T-cell (primary cell): ENCODE measurements around the gene IDI2. TPM values are rescaled to one million over a fixed set of nuclear protein-coding genes. Genes with fewer than 3 reads are reported as not detected.
"Not testable (repeated sequence)": the region's sequence is repeated elsewhere in the genome, so short reads cannot be mapped to it uniquely, and the experiment has no call there.

Experiments
- ATAC-seq, 4 experiments: fragments of 200-7000 bp in 3 of 4; fragments of 150-1000 bp in 1 of 4; cut with Tn5 transposase; replicated peaks in 1 of 4; 1 replicate in 3 of 4; 2 replicates in 1 of 4; pipeline ENCODE4 v1.10.0; 2021; ENCODE audit warnings: moderate library complexity in 3 of 4, mild to moderate bottlenecking in 2 of 4, moderate number of reproducible peaks in 1 of 4
- CTCF ChIA-PET, 2 donors: fragments of 300-600 bp; sonication (Branson Sonifier 250); formaldehyde crosslinking; loops; one replicate each; lab custom pipeline; 2022; ENCODE audit warnings: antibody characterized with exemption in 2 of 2; lab: Charles Lee
- POLR2A ChIA-PET, 2 donors: fragments of 300-600 bp; sonication (Branson Sonifier 250); formaldehyde crosslinking; loops; one replicate each; lab custom pipeline; 2022; ENCODE audit warnings: antibody characterized with exemption in 2 of 2; lab: Charles Lee
- DNase-seq, 35 experiments: peaks; one replicate each; pipeline versions ENCODE4 v3.0.0 to v3.0.0-alpha.2; 2013 to 2023
- H3K27ac ChIP-seq: one replicate; pipeline ENCODE4 v1.5.1; 2013; ENCODE audit warnings: low read length
- H3K27me3 ChIP-seq, 2 experiments: replicated peaks in 1 of 2; 1 replicate in 1 of 2; 2 replicates in 1 of 2; pipeline versions ENCODE4 v1.6.1 to v1.7.0; 2013; ENCODE audit warnings: low read length in 1 of 2, mixed read lengths in 1 of 2; ENCODE audit not compliant: control insufficient read depth in 2 of 2, insufficient read depth in 2 of 2; ENCODE audit errors: extremely low read depth in 1 of 2
- H3K36me3 ChIP-seq, 2 donors: 1 replicate in 1 of 2; 2 replicates in 1 of 2; pipeline versions ENCODE4 v1.6.1 to v1.7.0; 2013; ENCODE audit warnings: low read length in 1 of 2; ENCODE audit not compliant: control insufficient read depth in 2 of 2, insufficient read depth in 1 of 2; ENCODE audit errors: extremely low read depth in 1 of 2
- H3K4me1 ChIP-seq, 2 experiments: 1 replicate in 1 of 2; 2 replicates in 1 of 2; pipeline versions ENCODE4 v1.6.1 to v1.7.0; 2013; ENCODE audit warnings: low read length in 2 of 2, mixed read lengths in 1 of 2; ENCODE audit not compliant: insufficient read depth in 2 of 2, control insufficient read depth in 1 of 2; ENCODE audit errors: extremely low read depth in 1 of 2
- H3K4me3 ChIP-seq, 2 donors: 1 replicate in 1 of 2; 2 replicates in 1 of 2; pipeline versions ENCODE4 v1.5.1 to v1.7.0; 2013; ENCODE audit warnings: mild to moderate bottlenecking in 2 of 2, low read length in 1 of 2, moderate library complexity in 1 of 2; ENCODE audit not compliant: control insufficient read depth in 1 of 2; ENCODE audit errors: extremely low read depth in 1 of 2
- H3K9me3 ChIP-seq: 2 replicates; pipeline ENCODE4 v1.7.0; 2013
- H3K27ac Mint-ChIP-seq, 2 donors: one replicate each; pipeline ENCODE4 v1.8.0; 2020 to 2021; ENCODE audit warnings: mild to moderate bottlenecking in 2 of 2, mixed read lengths in 2 of 2
- H3K27me3 Mint-ChIP-seq, 2 donors: one replicate each; pipeline ENCODE4 v1.8.0; 2021 to 2022; ENCODE audit warnings: mixed read lengths in 2 of 2
- H3K36me3 Mint-ChIP-seq: one replicate; pipeline ENCODE4 v1.8.0; 2021; ENCODE audit warnings: mixed read lengths
- H3K4me1 Mint-ChIP-seq, 3 donors: one replicate each; pipeline ENCODE4 v1.8.0; 2020 to 2022; ENCODE audit warnings: mixed read lengths in 3 of 3, mild to moderate bottlenecking in 1 of 3
- H3K4me3 Mint-ChIP-seq, 3 donors: one replicate each; pipeline ENCODE4 v1.8.0; 2020 to 2022; ENCODE audit warnings: mild to moderate bottlenecking in 3 of 3, mixed read lengths in 3 of 3, moderate library complexity in 3 of 3
- H3K9me3 Mint-ChIP-seq, 3 donors: one replicate each; pipeline ENCODE4 v1.8.0; 2020 to 2022; ENCODE audit warnings: mixed read lengths in 3 of 3
- WGBS: methylation state at CpG from one replicate; pipeline ENCODE4 v1.1.5; 2013; ENCODE audit warnings: missing lambda C conversion rate; ENCODE audit not compliant: insufficient coverage; 5-methylcytosine and 5-hydroxymethylcytosine counted together
- total RNA-seq, 35 experiments: library from RNA in 6 of 35; stranded (reverse) in 6 of 35; fragments of 120-200 nt in 1 of 35; gene quantifications; one replicate each; pipeline versions ENCODE4 v1.2.1 to v1.2.4 and lab custom pipeline; 2013 to 2026

The IDI2 gene
- total RNA-seq, 5 donors from 2014 or later (not counting 1 experiment from before 2014, with no cell fraction given) = not detected

GRCh38 chr10:1066734-1067133 is 41.1 kb upstream of the IDI2 start:
- POLR2A ChIA-PET, H3K27me3 ChIP-seq, H3K9me3 ChIP-seq, H3K36me3 Mint-ChIP-seq, H3K9me3 Mint-ChIP-seq, DNase-seq, H3K4me3 Mint-ChIP-seq, H3K27me3 Mint-ChIP-seq, H3K4me3 ChIP-seq, ATAC-seq, H3K36me3 ChIP-seq, CTCF ChIA-PET, H3K27ac ChIP-seq: not testable (repeated sequence)
- Mint-ChIP-seq H3K4me1 (peaks cover 71 to 90% (median 78%) of the 10 kb centered on the region in 3 donors), H3K27ac (peak overlapping the region; percentile 36 to 74)
- WGBS = 100% methylated on average over 1 of the region's 8 CpGs
- peaks cover 29 to 37% of the 10 kb centered on the region in 2 experiments for H3K4me1 ChIP-seq

GRCh38 chr10:1064964-1065247 is 39.2 kb upstream of the IDI2 start:
- Mint-ChIP-seq H3K4me1 (peaks cover 85 to 96% (median 88%) of the 10 kb centered on the region in 3 donors), H3K27me3 (no peaks in the 10 kb centered on the region), H3K27ac (peak overlapping the region; percentile 84 to 92), H3K36me3 (no peaks in the 10 kb centered on the region), H3K9me3 (no peaks in the 10 kb centered on the region), H3K4me3 (no peak overlapping the region)
- POLR2A ChIA-PET = no interaction called here
- Histone ChIP-seq H3K4me3 (no peak overlapping the region), H3K36me3 (peaks cover 0 to under 1% of the 10 kb centered on the region in 2 donors), H3K9me3 (no peaks in the 10 kb centered on the region), H3K4me1 (peaks cover 46 to 50% of the 10 kb centered on the region in 2 experiments), H3K27ac (peak overlapping the region; percentile 71), H3K27me3 (no peaks in the 10 kb centered on the region)
- ATAC-seq (no peak), DNase-seq (no peak)
- WGBS = 96% methylated on average over 3 of the region's 4 CpGs
- CTCF ChIA-PET = interaction anchor here in 1 of 2 donors (0.9 kb wide), 1 partner anchor 15 kb away, joined by 3 read pairs; no protein-coding TSS in a partner anchor

GRCh38 chr10:1063232-1063865 is 37.7 kb upstream of the IDI2 start:
- POLR2A ChIA-PET = interaction anchor here in 1 of 2 donors (0.7 to 1.3 kb wide), 2 partner anchors 15 to 19 kb away, joined by 3 to 4 read pairs; partner anchors contain the start of gene IDI1
- peaks cover 84 to 94% (median 91%) of the 10 kb centered on the region in 3 donors for H3K4me1 Mint-ChIP-seq
- H3K36me3 ChIP-seq = peaks cover 0 to 5% of the 10 kb centered on the region in 2 donors
- H3K9me3 Mint-ChIP-seq = no peaks in the 10 kb centered on the region
- CTCF ChIA-PET = interaction anchor here (0.7 to 1.2 kb wide), 4 partner anchors 11 to 46 kb away, joined by 3 to 7 read pairs (median 5); no protein-coding TSS in a partner anchor
- WGBS = no CpG with 5 or more reads among the region's 7 CpGs
- H3K36me3 Mint-ChIP-seq = no peaks in the 10 kb centered on the region
- H3K27ac Mint-ChIP-seq = peak overlapping the region; percentile 88 to 92
- H3K4me3 ChIP-seq = peak overlapping the region; percentile 6 to 38
- DNase-seq (peak in 22 of 35 experiments; percentile 15 to 57 (median 30)), ATAC-seq (peak; percentile 92 to 97 (median 95))
- H3K9me3 ChIP-seq = no peaks in the 10 kb centered on the region
- H3K27me3 ChIP-seq = no peaks in the 10 kb centered on the region
- H3K27ac ChIP-seq = peak overlapping the region; percentile 71
- H3K4me3 Mint-ChIP-seq = peak overlapping the region; percentile 25 to 76 (median 63)
- H3K27me3 Mint-ChIP-seq = no peaks in the 10 kb centered on the region
- H3K4me1 ChIP-seq = peaks cover 44 to 55% of the 10 kb centered on the region in 2 experiments

GRCh38 chr10:1061930-1062774 is 36.5 kb upstream of the IDI2 start:
- WGBS = 78% methylated on average over 3 of the region's 7 CpGs
- peaks cover 54 to 65% of the 10 kb centered on the region in 2 experiments for H3K4me1 ChIP-seq
- peaks cover 4% of the 10 kb centered on the region for H3K36me3 Mint-ChIP-seq
- H3K27me3 ChIP-seq = no peaks in the 10 kb centered on the region
- peak overlapping the region in 1 of 2 donors; percentile 6 for H3K4me3 ChIP-seq
- peak overlapping the region; percentile 88 to 92 for H3K27ac Mint-ChIP-seq
- peak in 1 of 4 experiments; percentile 21 for ATAC-seq
- H3K9me3 ChIP-seq = no peaks in the 10 kb centered on the region
- no peak for DNase-seq
- H3K27ac ChIP-seq = peak overlapping the region; percentile 71
- peaks cover 0 to 7% of the 10 kb centered on the region in 2 donors for H3K36me3 ChIP-seq
- CTCF ChIA-PET = interaction anchor here in 1 of 2 donors (0.6 kb wide), 1 partner anchor 190 kb away, joined by 3 read pairs; no protein-coding TSS in a partner anchor
- peak overlapping the region; percentile 25 to 76 (median 63) for H3K4me3 Mint-ChIP-seq
- H3K9me3 Mint-ChIP-seq = no peaks in the 10 kb centered on the region
- no peaks in the 10 kb centered on the region for H3K27me3 Mint-ChIP-seq
- POLR2A ChIA-PET = interaction anchor here (0.6 to 1.9 kb wide), 6 partner anchors 10 to 927 kb away, joined by 3 to 9 read pairs (median 5); partner anchors contain the start of genes IDI1 (in 1 of the 2) and ZMYND11 (in 1 of the 2)
- H3K4me1 Mint-ChIP-seq = peaks cover 87 to 97% (median 94%) of the 10 kb centered on the region in 3 donors

GRCh38 chr10:1059902-1060301 is 34.2 kb upstream of the IDI2 start:
- WGBS = 98% methylated on average over 3 of the region's 8 CpGs
- ATAC-seq (no peak), DNase-seq (no peak)
- H3K27me3 ChIP-seq = no peaks in the 10 kb centered on the region
- Mint-ChIP-seq H3K4me3 (peak overlapping the region in 1 of 3 donors; percentile 20), H3K27ac (peak overlapping the region; percentile 42 to 84), H3K9me3 (no peaks in the 10 kb centered on the region), H3K27me3 (no peaks in the 10 kb centered on the region), H3K4me1 (peaks cover 83 to 95% (median 90%) of the 10 kb centered on the region in 3 donors), H3K36me3 (peaks cover 4% of the 10 kb centered on the region)
- H3K36me3 ChIP-seq = peaks cover 0 to 7% of the 10 kb centered on the region in 2 donors
- peaks cover 59 to 75% of the 10 kb centered on the region in 2 experiments for H3K4me1 ChIP-seq
- H3K4me3 ChIP-seq = no peak overlapping the region
- no peaks in the 10 kb centered on the region for H3K9me3 ChIP-seq
- POLR2A ChIA-PET = interaction anchor here (1.0 to 1.1 kb wide), 2 partner anchors 10 kb away, joined by 3 to 4 read pairs; no protein-coding TSS in a partner anchor
- peak overlapping the region; percentile 71 for H3K27ac ChIP-seq
- CTCF ChIA-PET = no interaction called here

- Histone ChIP-seq H3K9me3 (no peaks in the 10 kb centered on the region), H3K4me3 (no peak overlapping the region), H3K27me3 (no peaks in the 10 kb centered on the region), H3K27ac (no peak overlapping the region), H3K36me3 (peaks cover 0 to 14% of the 10 kb centered on the region in 2 donors), H3K4me1 (peaks cover 57 to 62% of the 10 kb centered on the region in 2 experiments)
- DNase-seq = no peak
- 77% methylated on average over 5 of the region's 7 CpGs for WGBS
- peaks cover 84 to 95% (median 92%) of the 10 kb centered on the region in 3 donors for H3K4me1 Mint-ChIP-seq
- peak overlapping the region; percentile 83 to 90 for H3K27ac Mint-ChIP-seq
- peak overlapping the region; percentile 93 to 98 (median 95) for H3K4me3 Mint-ChIP-seq
- no peak for ATAC-seq
- H3K36me3 Mint-ChIP-seq = peaks cover 13% of the 10 kb centered on the region
- no peaks in the 10 kb centered on the region for H3K9me3 Mint-ChIP-seq
- CTCF ChIA-PET = no interaction called here
- H3K27me3 Mint-ChIP-seq = no peaks in the 10 kb centered on the region
- POLR2A ChIA-PET = interaction anchor here in 1 of 2 donors (0.8 to 1.4 kb wide), 2 partner anchors 9 to 11 kb away, joined by 4 to 6 read pairs; partner anchors contain the start of gene IDI1
Observed at GRCh38 chr10:1058017-1058416, 32.4 kb upstream of the IDI2 start.
